Liver (tissue), 2 donors: Measurements from ENCODE around the gene IL1A.

Experiments
- MAX ChIP-seq: IDR thresholded peaks from 2 replicates; pipeline ENCODE4 v1.6.1; 2016; ENCODE audit warnings: antibody characterized with exemption
- REST ChIP-seq: IDR thresholded peaks from 2 replicates; pipeline ENCODE4 v1.6.1; 2016; ENCODE audit warnings: antibody characterized with exemption, mild to moderate bottlenecking
- YY1 ChIP-seq: IDR thresholded peaks from 2 replicates; pipeline ENCODE4 v1.6.1; 2016; ENCODE audit warnings: antibody characterized with exemption, mild to moderate bottlenecking
- TF ChIP-seq, protein P1 (sequence below): fragments of 150-350 bp; IDR thresholded peaks from 2 replicates; pipeline ENCODE4 v1.5.1; 2017; ENCODE audit warnings: improper control_type of control experiment, low read depth, low read length; ENCODE audit not compliant: missing input control
- donor health status: healthy.

DNA sequence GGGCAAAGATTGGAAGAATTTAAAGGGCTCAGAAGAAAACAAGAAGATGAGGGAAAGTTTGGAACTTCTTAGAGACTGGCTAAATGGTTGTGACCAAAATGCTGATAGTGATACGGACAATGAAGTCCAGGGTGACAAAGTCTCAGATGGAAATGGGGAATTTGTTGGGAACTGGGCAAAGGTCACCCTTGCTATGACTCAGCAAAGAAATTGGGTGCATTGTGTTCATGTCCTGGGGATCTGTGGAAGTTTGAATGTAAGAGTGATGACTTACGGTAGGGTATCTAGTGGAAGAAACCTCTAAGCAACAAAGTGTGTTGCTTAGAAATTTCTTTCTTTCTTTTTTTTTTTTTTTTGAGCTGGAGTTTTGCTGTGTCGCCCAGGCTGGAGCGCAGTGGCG, 6.0 kb upstream of the IL1A start:
- TF ChIP-seq, protein P1, sequence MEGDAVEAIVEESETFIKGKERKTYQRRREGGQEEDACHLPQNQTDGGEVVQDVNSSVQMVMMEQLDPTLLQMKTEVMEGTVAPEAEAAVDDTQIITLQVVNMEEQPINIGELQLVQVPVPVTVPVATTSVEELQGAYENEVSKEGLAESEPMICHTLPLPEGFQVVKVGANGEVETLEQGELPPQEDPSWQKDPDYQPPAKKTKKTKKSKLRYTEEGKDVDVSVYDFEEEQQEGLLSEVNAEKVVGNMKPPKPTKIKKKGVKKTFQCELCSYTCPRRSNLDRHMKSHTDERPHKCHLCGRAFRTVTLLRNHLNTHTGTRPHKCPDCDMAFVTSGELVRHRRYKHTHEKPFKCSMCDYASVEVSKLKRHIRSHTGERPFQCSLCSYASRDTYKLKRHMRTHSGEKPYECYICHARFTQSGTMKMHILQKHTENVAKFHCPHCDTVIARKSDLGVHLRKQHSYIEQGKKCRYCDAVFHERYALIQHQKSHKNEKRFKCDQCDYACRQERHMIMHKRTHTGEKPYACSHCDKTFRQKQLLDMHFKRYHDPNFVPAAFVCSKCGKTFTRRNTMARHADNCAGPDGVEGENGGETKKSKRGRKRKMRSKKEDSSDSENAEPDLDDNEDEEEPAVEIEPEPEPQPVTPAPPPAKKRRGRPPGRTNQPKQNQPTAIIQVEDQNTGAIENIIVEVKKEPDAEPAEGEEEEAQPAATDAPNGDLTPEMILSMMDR = no peak
- TF ChIP-seq MAX (no peak), YY1 (no peak), REST (no peak)
